Panc1 (cell line): ENCODE data around the gene TROAP.
A peak's percentile ranks its signal among the peaks of the same experiment; 100 is the strongest.

Source experiments
- CTCF ChIP-seq: fragments of 450-650 bp; IDR thresholded peaks from 2 replicates; pipeline ENCODE4 v1.5.1; 2017; ENCODE audit warnings: mild to moderate bottlenecking
- POLR2AphosphoS5 ChIP-seq: IDR thresholded peaks from 2 replicates; pipeline ENCODE4 v1.6.1; 2012; ENCODE audit warnings: mild to moderate bottlenecking, low read depth, low read length, moderate library complexity
- TCF7L2 ChIP-seq: IDR thresholded peaks from 2 replicates; pipeline ENCODE4 v1.6.1; 2011; ENCODE audit warnings: mild to moderate bottlenecking, low read depth, low read length, inconsistent platforms
- TF ChIP-seq, protein P1 (sequence below), 2 experiments: IDR thresholded peaks; 2 replicates each; pipeline ENCODE4 v1.6.1; 2011 to 2012; ENCODE audit warnings: low read depth in 2 of 2, control low read depth in 1 of 2, low read length in 1 of 2, mild to moderate bottlenecking in 1 of 2, moderate library complexity in 1 of 2; ENCODE audit not compliant: insufficient read depth in 1 of 2

DNA sequence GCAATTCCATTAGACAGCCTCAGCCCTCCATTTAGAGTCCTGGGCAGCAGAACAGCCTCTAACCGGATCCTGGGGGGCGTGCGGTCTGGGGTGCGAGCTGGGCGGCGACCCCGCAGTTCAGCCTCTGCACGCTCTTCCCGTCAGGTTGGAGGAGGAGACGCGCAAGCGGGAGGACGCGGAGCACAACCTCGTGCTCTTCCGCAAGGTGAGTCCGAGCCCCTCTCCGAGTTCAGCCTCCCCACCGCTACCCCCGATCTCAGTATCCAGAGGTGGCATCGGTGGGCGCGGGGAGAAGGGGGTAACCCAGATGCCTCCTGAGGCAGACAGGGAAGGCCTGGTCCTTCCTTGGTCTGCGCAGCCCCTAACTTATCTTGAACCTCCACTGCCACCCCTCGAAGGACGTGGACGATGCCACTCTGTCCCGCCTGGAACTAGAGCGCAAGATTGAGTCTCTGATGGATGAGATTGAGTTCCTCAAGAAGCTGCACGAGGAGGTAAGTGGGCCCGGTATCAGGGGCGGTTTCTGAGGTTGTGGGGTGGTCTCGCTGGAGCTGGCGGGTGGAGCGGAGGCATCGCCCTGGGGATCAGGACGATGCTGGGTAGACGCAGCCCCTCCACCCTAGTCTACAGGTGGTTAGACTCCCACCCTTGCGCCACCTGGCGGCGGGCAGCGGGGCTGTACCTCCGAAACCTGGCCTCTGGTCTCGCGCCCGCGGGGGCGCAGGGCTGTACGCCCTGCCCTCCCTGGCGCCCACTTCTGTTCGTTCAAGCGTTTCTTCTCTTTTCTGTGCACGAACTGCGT, 26.8 kb upstream of the TROAP start:
- TF ChIP-seq CTCF (peak; percentile 94), POLR2AphosphoS5 (no peak), TCF7L2 (no peak)
- TF ChIP-seq, protein P1, sequence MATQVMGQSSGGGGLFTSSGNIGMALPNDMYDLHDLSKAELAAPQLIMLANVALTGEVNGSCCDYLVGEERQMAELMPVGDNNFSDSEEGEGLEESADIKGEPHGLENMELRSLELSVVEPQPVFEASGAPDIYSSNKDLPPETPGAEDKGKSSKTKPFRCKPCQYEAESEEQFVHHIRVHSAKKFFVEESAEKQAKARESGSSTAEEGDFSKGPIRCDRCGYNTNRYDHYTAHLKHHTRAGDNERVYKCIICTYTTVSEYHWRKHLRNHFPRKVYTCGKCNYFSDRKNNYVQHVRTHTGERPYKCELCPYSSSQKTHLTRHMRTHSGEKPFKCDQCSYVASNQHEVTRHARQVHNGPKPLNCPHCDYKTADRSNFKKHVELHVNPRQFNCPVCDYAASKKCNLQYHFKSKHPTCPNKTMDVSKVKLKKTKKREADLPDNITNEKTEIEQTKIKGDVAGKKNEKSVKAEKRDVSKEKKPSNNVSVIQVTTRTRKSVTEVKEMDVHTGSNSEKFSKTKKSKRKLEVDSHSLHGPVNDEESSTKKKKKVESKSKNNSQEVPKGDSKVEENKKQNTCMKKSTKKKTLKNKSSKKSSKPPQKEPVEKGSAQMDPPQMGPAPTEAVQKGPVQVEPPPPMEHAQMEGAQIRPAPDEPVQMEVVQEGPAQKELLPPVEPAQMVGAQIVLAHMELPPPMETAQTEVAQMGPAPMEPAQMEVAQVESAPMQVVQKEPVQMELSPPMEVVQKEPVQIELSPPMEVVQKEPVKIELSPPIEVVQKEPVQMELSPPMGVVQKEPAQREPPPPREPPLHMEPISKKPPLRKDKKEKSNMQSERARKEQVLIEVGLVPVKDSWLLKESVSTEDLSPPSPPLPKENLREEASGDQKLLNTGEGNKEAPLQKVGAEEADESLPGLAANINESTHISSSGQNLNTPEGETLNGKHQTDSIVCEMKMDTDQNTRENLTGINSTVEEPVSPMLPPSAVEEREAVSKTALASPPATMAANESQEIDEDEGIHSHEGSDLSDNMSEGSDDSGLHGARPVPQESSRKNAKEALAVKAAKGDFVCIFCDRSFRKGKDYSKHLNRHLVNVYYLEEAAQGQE (IDR thresholded peaks at IDR 0.05; ENCODE audit: insufficient read depth in 1 of 2, low read depth in 2 of 2, low read length in 1 of 2) = no peak
